Naive thymus-derived CD8-positive, alpha-beta T cell (primary cell): ENCODE measurements around the gene TMPRSS9. TPM values are rescaled to one million over a fixed set of nuclear protein-coding genes. Genes with fewer than 3 reads are reported as not detected.

ENCODE experiments used
- ATAC-seq, 2 donors: fragments of 150-1000 bp; cut with Tn5 transposase in 1 of 2; sonication (Bioruptor Pico), chemical (Tn5 transposase) in 1 of 2; 1 replicate in 1 of 2; 2 replicates in 1 of 2; pipeline ENCODE4 v1.10.0; 2021; ENCODE audit warnings: mild to moderate bottlenecking in 2 of 2, moderate library complexity in 2 of 2
- POLR2A ChIA-PET: fragments of 350-600 bp; sonication (Branson Sonifier 250); formaldehyde crosslinking; loops from one replicate; lab custom pipeline; 2021; ENCODE audit warnings: antibody characterized with exemption; lab: Charles Lee
- DNase-seq, 10 donors: peaks; one replicate each; pipeline versions ENCODE4 v3.0.0 to v3.0.0-alpha.2; 2020 to 2022
- H3K27ac Mint-ChIP-seq, 10 donors: one replicate each; pipeline ENCODE4 v1.8.0; 2020 to 2022; ENCODE audit warnings: mild to moderate bottlenecking in 10 of 10, mixed read lengths in 10 of 10, moderate library complexity in 4 of 10, inconsistent platforms in 1 of 10
- H3K27me3 Mint-ChIP-seq, 5 donors: one replicate each; pipeline ENCODE4 v1.8.0; 2021 to 2022; ENCODE audit warnings: mixed read lengths in 5 of 5
- H3K36me3 Mint-ChIP-seq, 3 donors: one replicate each; pipeline ENCODE4 v1.8.0; 2020 to 2022; ENCODE audit warnings: mixed read lengths in 3 of 3, mild to moderate bottlenecking in 2 of 3, inconsistent platforms in 1 of 3
- H3K4me1 Mint-ChIP-seq, 4 donors: one replicate each; pipeline ENCODE4 v1.8.0; 2021 to 2022; ENCODE audit warnings: mixed read lengths in 4 of 4
- H3K4me3 Mint-ChIP-seq, 10 donors: one replicate each; pipeline ENCODE4 v1.8.0; 2020 to 2022; ENCODE audit warnings: mild to moderate bottlenecking in 10 of 10, mixed read lengths in 10 of 10, moderate library complexity in 6 of 10, inconsistent platforms in 1 of 10
- H3K9me3 Mint-ChIP-seq, 9 donors: one replicate each; pipeline ENCODE4 v1.8.0; 2020 to 2022; ENCODE audit warnings: mixed read lengths in 9 of 9, mild to moderate bottlenecking in 3 of 9, inconsistent platforms in 1 of 9, moderate library complexity in 1 of 9
- polyA plus RNA-seq, 3 donors: library from polyadenylated mRNA; unstranded; fragments of 300-500 nt; fragmentation: Illumina TruSeq; gene quantifications; one replicate each; pipeline ENCODE4 v1.2.3, GENCODE V29; 2021
- total RNA-seq, 8 experiments: library from RNA in 2 of 8; stranded (reverse) in 2 of 8; gene quantifications; one replicate each; pipeline ENCODE4 v1.2.3 and lab custom pipeline; 2021 to 2026

The TMPRSS9 gene
- total and polyA plus RNA-seq, 5 experiments from 2014 or later = not detected

DNA sequence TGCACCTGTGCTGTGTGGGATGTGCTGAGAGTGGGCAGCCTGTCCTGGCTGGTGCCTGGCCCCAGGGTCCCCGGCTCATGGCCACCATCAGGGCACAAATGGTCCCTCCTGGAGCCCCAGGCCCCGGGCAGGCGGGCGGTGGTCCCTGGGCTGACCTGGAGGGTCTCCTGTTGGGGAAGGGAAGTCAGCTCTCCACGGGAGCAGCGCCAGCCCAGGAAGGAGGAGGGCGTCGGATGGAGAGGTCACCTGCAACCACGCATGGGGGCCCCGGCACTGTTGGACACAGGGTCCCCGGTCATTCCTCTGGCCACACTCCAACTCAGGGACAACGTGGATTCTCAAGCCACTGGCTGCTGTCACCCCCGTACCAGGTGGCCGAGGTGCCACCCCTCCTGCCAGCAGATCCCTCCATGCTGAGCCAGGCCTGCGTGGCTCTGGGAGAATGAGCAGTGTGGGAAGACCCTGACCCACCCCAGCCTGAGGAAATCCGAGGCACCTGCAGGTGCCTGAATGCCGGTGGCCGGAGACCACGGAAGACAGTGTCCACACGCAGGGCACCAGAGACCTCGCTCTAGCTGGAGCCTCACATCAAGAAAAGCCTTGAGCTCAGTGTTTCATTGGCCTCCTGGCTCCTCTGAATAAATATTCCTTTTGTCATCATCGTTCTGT, 83.2 kb downstream of the TMPRSS9 start:
- peaks cover 0 to 22% (median 2%) of the 10 kb centered on the region in 3 donors for H3K36me3 Mint-ChIP-seq
- DNase-seq (no peak), ATAC-seq (no peak)
- peak overlapping the region in 1 of 10 donors; percentile 23 for H3K4me3 Mint-ChIP-seq
- peaks cover 9 to 19% (median 14%) of the 10 kb centered on the region in 4 donors for H3K4me1 Mint-ChIP-seq
- POLR2A ChIA-PET = interaction anchor here (1.0 kb wide), 1 partner anchor 16 kb away, joined by 3 read pairs; the partner anchor contains the start of gene TIMM13
- no peaks in the 10 kb centered on the region for H3K27me3 Mint-ChIP-seq
- no peaks in the 10 kb centered on the region for H3K9me3 Mint-ChIP-seq
- peak overlapping the region in 2 of 10 donors; percentile 9 to 75 for H3K27ac Mint-ChIP-seq

DNA sequence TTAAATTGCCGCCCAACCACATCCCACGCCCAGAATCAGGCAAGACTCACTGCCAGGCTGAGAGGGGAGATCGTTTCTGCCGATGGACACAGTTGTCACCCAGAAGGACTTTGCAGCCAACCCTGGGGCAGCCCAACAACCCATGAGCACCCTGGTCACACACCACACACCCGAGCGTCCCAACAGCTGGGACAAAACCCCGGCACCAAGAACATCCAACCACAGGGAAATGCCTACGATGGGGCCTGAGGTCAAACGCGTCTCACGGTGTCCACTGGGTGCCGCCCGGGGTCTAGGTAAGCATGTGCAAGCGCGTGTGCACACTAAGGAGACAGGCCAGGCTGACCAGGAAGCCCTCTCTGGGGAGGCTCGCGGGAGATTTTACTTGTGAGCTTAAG, 83.7 kb downstream of the TMPRSS9 start:
- POLR2A ChIA-PET = interaction anchor here (0.9 to 1.0 kb wide), 2 partner anchors 16 to 17 kb away, joined by 3 to 4 read pairs; partner anchors contain the start of gene TIMM13
- peak overlapping the region in 1 of 10 donors; percentile 75 for H3K27ac Mint-ChIP-seq
- no peak for DNase-seq

DNA sequence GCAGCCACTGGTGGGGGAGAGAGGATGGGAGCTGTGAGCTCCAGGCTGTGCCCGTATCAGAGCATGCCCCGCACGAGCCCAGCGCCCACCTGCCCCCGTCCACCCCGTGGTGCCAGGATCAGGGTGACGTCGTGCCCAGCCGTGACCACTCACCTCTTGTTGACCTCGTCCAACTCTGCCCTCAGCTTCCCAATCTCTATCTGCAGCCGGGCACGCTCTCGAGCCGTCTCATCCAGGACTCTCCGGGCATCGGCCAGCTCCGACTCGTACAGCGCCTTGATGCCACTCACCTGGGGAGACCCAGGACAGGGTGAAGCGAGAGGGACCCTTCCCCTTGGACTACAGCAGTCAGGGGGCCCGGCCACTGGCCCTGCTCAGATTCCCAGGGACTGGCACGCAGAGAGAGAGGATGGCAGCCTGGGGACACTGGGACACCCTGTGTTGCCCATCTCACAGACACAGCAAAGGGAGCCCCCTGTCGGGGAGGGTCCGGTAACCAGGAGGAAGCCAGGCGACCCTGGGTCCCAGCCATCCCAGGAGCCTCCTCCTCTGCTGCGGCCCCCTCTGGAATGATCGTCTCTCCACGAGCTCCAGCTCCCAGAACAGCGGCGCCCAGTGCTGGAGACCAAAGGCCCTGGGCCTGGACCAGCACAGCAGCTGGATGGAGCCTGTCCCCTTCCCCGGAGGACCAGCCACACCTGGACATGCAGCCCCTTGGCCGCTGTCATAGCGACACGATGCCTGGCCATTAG, 84.4 kb downstream of the TMPRSS9 start:
- H3K27me3 Mint-ChIP-seq = no peaks in the 10 kb centered on the region

More for the DNA sequence above, 83.7 kb downstream of the TMPRSS9 start:
- H3K4me1 Mint-ChIP-seq = peaks cover 9 to 21% (median 15%) of the 10 kb centered on the region in 4 donors
- H3K4me3 Mint-ChIP-seq = peak overlapping the region in 1 of 10 donors; percentile 23
- peaks cover 0 to 22% (median under 1%) of the 10 kb centered on the region in 3 donors for H3K36me3 Mint-ChIP-seq
- H3K9me3 Mint-ChIP-seq = no peaks in the 10 kb centered on the region
- no peak for ATAC-seq
- H3K27me3 Mint-ChIP-seq = no peaks in the 10 kb centered on the region

DNA sequence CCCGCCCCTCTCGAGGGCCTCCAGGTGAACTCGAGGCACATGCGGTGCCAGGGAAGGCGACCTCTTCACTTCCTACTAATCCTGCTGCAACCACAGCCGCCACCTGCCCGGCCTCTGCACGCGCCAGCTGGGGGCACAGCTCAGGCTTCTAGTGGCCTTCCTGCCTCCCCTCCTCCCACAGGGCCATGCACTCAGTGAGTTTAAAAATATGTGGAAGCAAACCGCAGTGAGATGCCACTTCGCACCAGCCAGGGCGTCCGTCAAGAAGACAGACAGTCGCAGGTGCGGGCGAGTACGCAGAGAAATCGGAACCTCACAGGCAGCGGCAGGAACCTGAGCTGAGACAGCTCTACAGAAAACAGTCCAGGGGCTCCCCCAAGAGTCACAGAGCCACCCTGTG, 86.3 kb downstream of the TMPRSS9 start:
- peak overlapping the region in 9 of 10 donors; percentile 64 to 95 (median 82) for H3K27ac Mint-ChIP-seq
- H3K4me1 Mint-ChIP-seq = peaks cover 9 to 26% (median 14%) of the 10 kb centered on the region in 4 donors
- peaks cover 0 to 18% (median 1%) of the 10 kb centered on the region in 3 donors for H3K36me3 Mint-ChIP-seq
- ATAC-seq = peak; percentile 85 to 90
- H3K9me3 Mint-ChIP-seq = no peaks in the 10 kb centered on the region
- DNase-seq = peak in 7 of 10 donors; percentile 18 to 69 (median 51)
- H3K27me3 Mint-ChIP-seq = no peaks in the 10 kb centered on the region
- POLR2A ChIA-PET = interaction anchor here (1.1 to 2.2 kb wide), 4 partner anchors 10 to 176 kb away, joined by 3 to 9 read pairs (median 6); partner anchors contain the start of genes GADD45B, LMNB2 and TIMM13
- peak overlapping the region; percentile 71 to 93 (median 83) for H3K4me3 Mint-ChIP-seq

More for the DNA sequence above, 84.4 kb downstream of the TMPRSS9 start:
- POLR2A ChIA-PET = interaction anchor here (0.9 kb wide), 1 partner anchor 17 kb away, joined by 4 read pairs; the partner anchor contains the start of gene TIMM13
- no peak overlapping the region for H3K4me3 Mint-ChIP-seq
- ATAC-seq (no peak), DNase-seq (no peak)
- peaks cover 9 to 21% (median 15%) of the 10 kb centered on the region in 4 donors for H3K4me1 Mint-ChIP-seq
- H3K9me3 Mint-ChIP-seq = no peaks in the 10 kb centered on the region
- H3K36me3 Mint-ChIP-seq = peaks cover 0 to 22% (median 0%) of the 10 kb centered on the region in 3 donors
- H3K27ac Mint-ChIP-seq = peak overlapping the region in 2 of 10 donors; percentile 25 to 72

DNA sequence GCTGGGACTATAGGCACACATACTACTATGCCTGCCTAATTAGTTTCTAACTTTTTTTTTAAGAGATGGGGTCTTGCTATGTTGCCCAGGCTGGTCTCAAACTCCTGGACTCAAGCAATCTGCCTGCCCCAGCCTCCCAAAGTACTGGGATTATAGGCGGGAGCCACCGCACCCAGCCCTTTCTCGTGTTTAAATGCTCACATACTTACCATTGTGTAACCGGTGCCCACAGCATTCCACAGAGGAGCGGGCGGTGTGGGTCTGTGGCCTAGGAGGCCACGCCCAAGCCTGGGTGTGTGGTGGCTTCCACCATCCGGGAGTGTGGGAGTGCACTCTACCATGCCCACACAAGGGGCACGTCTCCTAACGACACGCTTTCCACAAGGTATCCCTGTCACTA, 89.0 kb downstream of the TMPRSS9 start:
- no peaks in the 10 kb centered on the region for H3K27me3 Mint-ChIP-seq
- ATAC-seq (no peak), DNase-seq (no peak)
- peak overlapping the region in 2 of 10 donors; percentile 7 to 41 for H3K27ac Mint-ChIP-seq
- no peak overlapping the region for H3K4me3 Mint-ChIP-seq
- peaks cover 0 to 3% (median 1%) of the 10 kb centered on the region in 3 donors for H3K36me3 Mint-ChIP-seq
- no peaks in the 10 kb centered on the region for H3K9me3 Mint-ChIP-seq
- POLR2A ChIA-PET = no interaction called here
- peaks cover 9 to 29% (median 14%) of the 10 kb centered on the region in 4 donors for H3K4me1 Mint-ChIP-seq

DNA sequence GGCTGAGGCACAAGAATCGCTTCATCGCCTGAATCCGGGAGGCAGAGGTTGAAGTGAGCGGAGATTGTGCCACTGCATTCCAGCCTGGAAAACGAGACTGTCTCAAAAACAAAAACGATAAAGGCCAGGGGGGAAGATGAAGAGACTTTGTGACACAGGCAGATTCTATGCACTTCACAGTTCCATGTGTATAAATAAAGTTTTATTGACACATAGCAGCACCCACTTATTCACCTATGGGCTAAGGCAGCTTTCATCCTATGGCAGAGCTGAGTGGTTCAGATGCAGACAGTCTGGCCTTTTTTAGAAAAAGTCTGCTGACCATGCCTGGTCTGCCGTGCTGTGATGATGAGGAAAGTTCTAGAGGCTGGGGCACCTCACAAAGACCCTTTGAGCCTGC, 91.1 kb downstream of the TMPRSS9 start:
- Mint-ChIP-seq H3K36me3 (peaks cover 0 to 1% (median 0%) of the 10 kb centered on the region in 3 donors), H3K27me3 (no peaks in the 10 kb centered on the region), H3K4me3 (no peak overlapping the region), H3K27ac (no peak overlapping the region), H3K4me1 (peaks cover 19 to 40% (median 19%) of the 10 kb centered on the region in 4 donors), H3K9me3 (no peaks in the 10 kb centered on the region)
- ATAC-seq = no peak
- POLR2A ChIA-PET = no interaction called here
- no peak for DNase-seq

DNA sequence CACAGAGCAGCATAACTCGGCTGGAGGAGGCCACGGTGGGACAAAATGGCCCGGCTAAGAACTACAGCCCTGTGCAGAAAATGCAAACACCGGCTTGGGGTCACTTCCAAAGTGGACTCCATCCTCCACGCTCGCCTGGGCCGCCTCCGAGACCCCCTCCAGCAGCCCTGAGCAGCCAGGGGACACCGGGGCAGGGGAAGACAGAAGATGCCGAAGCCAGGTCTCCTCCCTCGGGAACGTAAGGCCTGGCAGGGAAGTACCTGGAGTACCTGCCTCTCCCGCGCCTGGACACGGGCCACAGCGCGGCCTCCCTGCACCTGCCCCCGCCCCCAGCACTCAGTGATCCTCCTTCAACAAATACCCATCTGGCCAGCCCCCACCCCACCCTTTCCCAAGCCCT, 91.7 kb downstream of the TMPRSS9 start:
- DNase-seq (no peak), ATAC-seq (no peak)
- no peaks in the 10 kb centered on the region for H3K9me3 Mint-ChIP-seq
- H3K4me1 Mint-ChIP-seq = peaks cover 13 to 34% (median 14%) of the 10 kb centered on the region in 4 donors
- no peaks in the 10 kb centered on the region for H3K27me3 Mint-ChIP-seq
- no peak overlapping the region for H3K27ac Mint-ChIP-seq
- peaks cover 0 to 1% (median 0%) of the 10 kb centered on the region in 3 donors for H3K36me3 Mint-ChIP-seq
- H3K4me3 Mint-ChIP-seq = no peak overlapping the region
- POLR2A ChIA-PET = no interaction called here

DNA sequence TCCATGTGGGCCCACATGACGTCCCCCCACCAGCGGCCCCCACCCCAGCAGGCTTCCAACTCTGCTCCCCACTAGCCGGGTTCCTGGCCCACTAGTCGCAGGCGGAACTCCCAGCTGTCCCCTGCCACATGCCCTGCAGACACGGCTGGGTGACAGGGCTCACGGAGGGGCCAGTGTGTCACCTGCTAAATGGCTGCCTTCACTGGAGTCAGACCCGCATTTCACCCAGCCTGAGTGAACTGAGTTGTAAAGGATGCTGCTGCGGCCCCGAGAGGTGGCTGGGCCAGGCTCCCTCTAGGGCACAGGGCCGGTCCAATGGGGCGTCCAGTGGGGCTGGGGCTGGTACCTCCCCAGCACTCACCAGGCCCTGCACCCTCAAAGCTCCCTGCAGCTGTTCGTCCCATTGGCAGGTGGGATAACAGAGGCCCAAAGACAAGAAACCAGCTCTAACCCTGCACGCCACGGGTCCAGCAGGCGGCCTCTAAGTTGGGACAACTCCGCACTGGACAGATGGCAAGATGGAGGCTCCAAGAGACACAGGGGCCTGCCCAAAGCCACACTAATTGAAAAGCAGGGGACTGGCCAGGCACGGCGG, 93.5 kb downstream of the TMPRSS9 start:
- Mint-ChIP-seq H3K27me3 (no peaks in the 10 kb centered on the region), H3K4me1 (peaks cover 10 to 28% (median 13%) of the 10 kb centered on the region in 4 donors), H3K4me3 (peak overlapping the region in 2 of 10 donors; percentile 33 to 91), H3K27ac (no peak overlapping the region), H3K9me3 (no peaks in the 10 kb centered on the region), H3K36me3 (peaks cover 0 to 1% (median 0%) of the 10 kb centered on the region in 3 donors)
- DNase-seq = no peak
- POLR2A ChIA-PET = interaction anchor here (5.3 kb wide), 1 partner anchor 23 kb away, joined by 51 read pairs; the partner anchor contains the start of gene GADD45B
- ATAC-seq = no peak

DNA sequence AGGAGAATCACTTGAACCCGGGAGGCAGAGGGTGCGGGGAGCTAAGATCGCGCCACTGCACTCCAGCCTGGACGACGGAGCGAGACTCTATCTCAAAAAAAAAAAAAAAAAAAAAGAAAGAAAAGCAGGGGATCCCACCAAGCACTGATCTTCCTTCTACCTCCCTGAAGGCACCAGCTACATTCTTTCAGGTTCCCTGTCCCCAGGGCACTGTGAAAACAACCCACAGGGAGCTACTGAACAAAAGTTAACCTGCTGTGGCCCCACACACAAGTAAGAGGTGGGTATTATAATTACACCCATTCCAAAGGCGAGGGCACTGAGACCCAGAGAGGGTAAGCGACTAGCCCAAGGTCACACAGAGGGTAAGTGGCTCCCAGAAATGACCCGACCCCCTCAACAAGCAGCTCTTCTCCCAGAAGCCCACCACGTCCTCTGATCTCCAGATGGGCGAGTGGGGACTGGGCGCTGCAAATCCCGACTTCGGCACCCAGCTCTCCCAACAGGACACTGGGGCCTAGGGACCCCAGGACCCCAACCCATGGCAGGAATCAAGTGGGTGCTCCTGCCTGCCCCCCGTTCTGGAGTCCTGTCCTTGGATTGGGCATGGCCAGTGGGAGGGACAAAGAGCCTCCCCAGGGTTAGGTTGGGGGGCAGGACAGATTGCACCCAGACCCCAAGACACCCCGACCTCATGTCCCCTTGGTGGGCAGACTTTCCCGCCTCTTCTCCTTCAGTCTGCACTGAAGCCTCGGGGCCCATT, 94.3 kb downstream of the TMPRSS9 start:
- H3K27me3 Mint-ChIP-seq = no peaks in the 10 kb centered on the region
- H3K27ac Mint-ChIP-seq = peak overlapping the region in 8 of 10 donors; percentile 34 to 86 (median 66)
- H3K9me3 Mint-ChIP-seq = no peaks in the 10 kb centered on the region
- no peak for ATAC-seq
- no peak for DNase-seq
- H3K36me3 Mint-ChIP-seq = peaks cover 0 to 1% (median 0%) of the 10 kb centered on the region in 3 donors
- H3K4me3 Mint-ChIP-seq = peak overlapping the region; percentile 29 to 91 (median 72)
- POLR2A ChIA-PET = interaction anchor here (0.7 to 5.3 kb wide), 4 partner anchors 20 to 30 kb away, joined by 3 to 51 read pairs (median 12); partner anchors contain the start of genes GADD45B and TIMM13
- H3K4me1 Mint-ChIP-seq = peaks cover 10 to 28% (median 13%) of the 10 kb centered on the region in 4 donors

DNA sequence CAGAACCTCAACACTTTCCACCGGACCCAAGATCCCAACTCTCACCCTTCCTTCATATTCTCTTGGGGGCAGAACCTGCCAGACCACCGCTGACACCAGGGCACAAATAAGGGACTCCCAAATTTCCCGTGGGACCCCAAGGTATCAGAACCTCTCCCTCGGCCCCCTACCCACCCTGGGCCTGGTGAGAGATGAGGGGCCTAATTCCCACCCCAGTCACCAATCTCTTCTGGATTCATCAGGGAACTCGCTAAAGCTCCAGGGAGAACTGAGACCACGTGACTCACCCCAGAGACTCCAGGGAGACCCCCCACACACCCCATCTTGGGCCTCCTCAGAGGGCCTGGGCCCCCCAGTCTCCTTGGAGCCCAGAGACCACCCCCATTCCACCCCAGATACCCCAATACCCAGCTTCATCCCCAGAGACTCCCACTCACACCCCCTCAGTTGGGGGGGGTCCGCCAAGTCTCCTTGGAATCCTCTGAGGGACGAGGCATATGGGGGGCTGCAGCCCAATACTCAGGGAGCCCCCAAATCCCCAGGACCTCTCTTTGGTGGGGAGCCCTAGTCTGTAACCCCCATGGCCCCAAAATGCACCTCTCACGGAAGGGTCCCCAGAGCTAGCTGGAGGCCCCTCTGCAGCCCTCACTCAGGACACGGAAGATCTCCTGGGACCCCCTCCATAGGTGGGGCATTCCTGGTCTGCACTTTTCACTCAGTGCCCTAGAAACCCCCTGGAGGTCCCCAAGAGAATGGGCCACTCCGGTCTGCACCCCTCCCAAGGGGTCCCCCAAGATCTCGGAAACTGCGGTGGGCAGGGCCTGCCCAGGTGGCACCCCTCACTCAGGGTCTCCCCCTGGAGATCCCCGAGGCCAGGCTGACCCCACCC, 95.1 kb downstream of the TMPRSS9 start:
- DNase-seq = no peak
- H3K9me3 Mint-ChIP-seq = no peaks in the 10 kb centered on the region
- ATAC-seq = no peak
- POLR2A ChIA-PET = interaction anchor here (1.2 to 5.3 kb wide), 3 partner anchors 22 to 31 kb away, joined by 3 to 51 read pairs (median 19); partner anchors contain the start of genes GADD45B and TIMM13
- peak overlapping the region; percentile 66 to 91 (median 78) for H3K4me3 Mint-ChIP-seq
- H3K27me3 Mint-ChIP-seq = peaks cover 0 to 3% (median 0%) of the 10 kb centered on the region in 5 donors
- peak overlapping the region; percentile 7 to 86 (median 56) for H3K27ac Mint-ChIP-seq
- H3K36me3 Mint-ChIP-seq = peaks cover 0 to 1% (median 0%) of the 10 kb centered on the region in 3 donors
- peaks cover 10 to 25% (median 12%) of the 10 kb centered on the region in 4 donors for H3K4me1 Mint-ChIP-seq
